Measurements from ENCODE around the gene ASCC3. TPM values are rescaled to one million over a fixed set of nuclear protein-coding genes. Genes with fewer than 3 reads are reported as not detected.

Gene ASCC3
- total RNA-seq, 4 donors from 2014 or later, result 12.0 to 17.7 (median 14.7) TPM

- DNase-seq (no peak), ATAC-seq (no peak)
- Histone ChIP-seq H3K9me3 (no peaks in the 10 kb centered on the region), H3K36me3 (no peaks in the 10 kb centered on the region), H3K27ac (no peak overlapping the region), H3K4me3 (no peak overlapping the region), H3K27me3 (peaks cover 98 to 100% (median 99%) of the 10 kb centered on the region in 3 donors), H3K4me1 (peaks cover 7 to 9% of the 10 kb centered on the region in 2 donors)
- TF ChIP-seq POLR2A (IDR thresholded peaks at IDR 0.05) (no peak), CTCF (IDR thresholded peaks at IDR 0.05 in 4 of 5, conservative IDR thresholded peaks at IDR 0.05 in 1 of 5) (no peak)
- in situ Hi-C loops (cut with MboI; ENCODE audit: low sequenced_read_pairs in 4 of 4), result no loop called here
- intact Hi-C loops (cut with DNase I; ENCODE audit: low total_unique reads), result loop anchor here (5.0 kb wide), 1 partner anchor 852 kb away; the partner anchor contains the start of gene PRDM13
These were observed 421.4 kb downstream of the ASCC3 start for GRCh38 chr6:100459592-100460184.

- TF ChIP-seq CTCF (IDR thresholded peaks at IDR 0.05 in 4 of 5, conservative IDR thresholded peaks at IDR 0.05 in 1 of 5) (no peak), POLR2A (IDR thresholded peaks at IDR 0.05) (no peak)
- Histone ChIP-seq H3K27ac (no peak overlapping the region), H3K9me3 (no peaks in the 10 kb centered on the region), H3K4me1 (peaks cover 2 to 6% of the 10 kb centered on the region in 2 donors), H3K27me3 (peaks cover 98 to 100% (median 100%) of the 10 kb centered on the region in 3 donors), H3K4me3 (no peak overlapping the region), H3K36me3 (no peaks in the 10 kb centered on the region)
- ATAC-seq (no peak), DNase-seq (no peak)
- in situ Hi-C loops (cut with MboI; ENCODE audit: low sequenced_read_pairs in 4 of 4) (no loop called here), intact Hi-C loops (cut with DNase I; ENCODE audit: low total_unique reads) (no loop called here)
These were observed 422.1 kb downstream of the ASCC3 start for GRCh38 chr6:100458841-100459591.

All from gastrocnemius medialis (tissue), 4 donors.